Measurements from ENCODE around the gene CELA2B. TPM values are rescaled to one million over a fixed set of nuclear protein-coding genes. Genes with fewer than 3 reads are reported as not detected.

Gene CELA2B
- total RNA-seq, result not detected

DNA sequence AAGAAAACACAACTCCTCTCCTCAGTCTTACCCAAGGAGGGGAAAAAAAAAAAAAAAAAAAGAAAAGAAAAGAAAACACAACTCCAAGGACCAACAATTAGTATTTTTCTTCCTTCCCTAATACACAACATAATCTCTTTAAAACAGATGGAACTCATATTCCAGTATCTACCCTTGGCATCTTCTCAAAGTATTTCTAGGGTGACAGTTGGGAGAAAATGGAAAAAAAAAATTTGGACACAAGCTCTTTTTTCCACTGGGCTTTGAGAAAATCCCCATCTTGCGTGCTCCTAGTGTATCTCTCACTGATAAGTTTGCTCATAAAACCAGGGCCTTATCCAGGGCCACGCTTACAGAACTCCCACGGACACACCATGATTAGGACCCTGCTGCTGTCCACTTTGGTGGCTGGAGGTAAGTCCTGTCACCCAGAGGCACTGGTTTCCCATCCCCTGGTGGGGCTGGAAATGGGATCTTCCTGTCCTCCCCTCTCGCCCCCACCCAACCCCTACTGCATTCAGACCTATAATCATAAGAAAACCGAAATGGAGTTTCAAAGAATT is at the start of gene CELA2B:
CELA2B (plus strand) TSS at position 353 of the 563 bp plus-strand sequence; CDS start at position 375, 22 bp downstream.

DNA sequence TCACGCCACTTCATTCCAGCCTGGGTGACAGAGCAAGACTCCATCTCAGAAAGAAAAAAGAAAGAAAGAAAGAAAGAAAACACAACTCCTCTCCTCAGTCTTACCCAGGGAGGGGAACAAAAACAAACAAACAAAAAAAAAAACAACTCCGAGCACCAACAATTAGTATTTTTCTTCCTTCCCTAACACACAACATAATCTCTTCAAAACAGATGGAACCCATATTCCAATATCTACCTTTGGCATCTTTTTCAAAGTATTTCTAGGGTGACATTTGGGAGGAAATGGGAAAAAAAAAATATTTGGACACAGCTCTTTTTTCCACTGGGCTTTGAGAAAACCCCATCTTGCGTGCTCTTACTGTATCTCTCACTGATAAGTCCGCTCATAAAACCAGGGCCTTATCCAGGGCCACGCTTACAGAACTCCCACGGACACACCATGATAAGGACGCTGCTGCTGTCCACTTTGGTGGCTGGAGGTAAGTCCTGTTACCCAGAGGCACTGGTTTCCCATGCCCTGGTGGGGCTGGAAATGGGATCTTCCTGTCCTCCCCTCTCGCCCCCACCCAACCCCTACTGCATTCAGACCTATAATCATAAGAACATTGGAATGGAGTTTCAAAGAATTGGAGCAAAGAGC is 19.5 kb upstream of the CELA2B start, which contains the start of gene CELA2A:
CELA2A (plus strand) TSS at position 420 of the 642 bp plus-strand sequence; CDS start at position 442, 22 bp downstream.

DNA sequence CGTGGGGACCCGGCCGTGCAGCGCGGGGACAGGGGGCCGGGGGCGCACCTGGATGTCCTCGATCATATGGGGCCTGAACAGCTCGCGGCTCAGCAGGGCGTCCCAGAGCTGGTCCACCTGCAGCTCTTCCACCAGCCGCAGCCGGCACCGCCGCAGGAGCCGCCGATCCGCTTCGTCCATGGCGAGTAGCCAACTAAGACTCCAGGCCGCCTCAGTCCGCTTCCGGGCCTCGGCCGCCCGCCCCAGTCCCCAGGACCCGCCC is 48.0 kb downstream of the CELA2B start, which contains the start of gene CASP9:
CASP9 (minus strand) TSS at position 195 of the 262 bp plus-strand sequence; CDS start at position 180, 15 bp downstream.

DNA sequence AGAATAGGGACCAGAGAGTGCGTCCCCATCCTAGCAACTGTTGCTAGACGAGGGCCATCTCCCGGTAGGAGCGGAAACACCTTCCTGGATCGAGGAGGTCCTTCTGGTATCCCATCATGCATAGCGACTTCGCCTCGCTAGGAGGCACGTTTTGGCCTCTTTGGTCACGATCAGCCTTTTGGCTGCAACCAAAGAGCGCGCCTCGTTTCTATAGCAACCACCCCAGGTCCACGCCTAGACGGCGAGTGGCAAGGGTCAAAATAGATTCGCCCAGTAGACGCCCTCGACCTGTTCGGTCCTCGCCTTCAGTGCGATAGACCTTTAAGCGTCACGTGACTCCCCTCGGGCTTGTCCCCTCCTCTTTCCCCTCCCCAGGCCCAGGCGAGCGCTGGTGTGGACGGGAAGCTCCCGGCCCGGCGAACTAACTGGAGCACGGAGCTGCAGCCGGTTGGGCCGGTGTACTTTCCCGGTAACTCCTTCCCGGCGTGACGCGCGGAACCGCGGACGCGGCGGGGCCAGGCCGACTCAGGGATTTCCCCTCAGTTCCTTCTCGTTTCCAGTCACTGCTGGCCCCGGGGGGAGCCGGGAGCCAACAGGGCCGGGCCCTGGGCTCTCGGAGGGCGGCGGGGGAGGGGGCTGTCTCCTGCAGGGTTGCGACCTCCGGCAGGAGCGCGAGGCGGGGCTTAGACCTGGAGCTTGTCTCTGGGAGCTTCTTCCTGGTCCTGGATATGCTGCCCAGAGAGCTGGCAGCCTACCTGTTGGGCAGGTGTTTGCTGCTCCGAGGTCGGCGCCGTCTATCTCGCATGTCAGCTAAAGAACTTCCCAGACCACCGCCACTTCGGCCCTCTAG is 50.8 kb downstream of the CELA2B start, which contains the start of gene DNAJC16:
DNAJC16 (plus strand) TSS at position 359 of the 850 bp plus-strand sequence. CDS start 2,258 bp downstream, outside the sequence.

Other genes starting within 250 kb of the CELA2B start
- 6.5 TPM for gene FHAD1, start 228.9 kb upstream of the CELA2B start, total RNA-seq
- gene EFHD2, start 66.2 kb upstream of the CELA2B start, total RNA-seq, result 13.4 TPM
- gene CTRC, start 37.7 kb upstream of the CELA2B start, total RNA-seq, result not detected
- not detected for gene CELA2A, start 19.4 kb upstream of the CELA2B start, total RNA-seq
- gene CASP9, start 48.1 kb downstream of the CELA2B start, total RNA-seq, result 6.9 TPM
- gene DNAJC16, start 50.7 kb downstream of the CELA2B start, total RNA-seq, result 20.5 TPM
- gene AGMAT, start 108.9 kb downstream of the CELA2B start, total RNA-seq, result 2.3 TPM
- gene DDI2, start 141.4 kb downstream of the CELA2B start, total RNA-seq, result 26.3 TPM
- 36.4 TPM for gene PLEKHM2, start 208.2 kb downstream of the CELA2B start, total RNA-seq